Measurements from ENCODE around the gene MTUS2. TPM values are rescaled to one million over a fixed set of nuclear protein-coding genes. Genes with fewer than 3 reads are reported as not detected.

Gene MTUS2
- polyA plus RNA-seq, 1 donor from 2014 or later = 4.4 TPM

DNA sequence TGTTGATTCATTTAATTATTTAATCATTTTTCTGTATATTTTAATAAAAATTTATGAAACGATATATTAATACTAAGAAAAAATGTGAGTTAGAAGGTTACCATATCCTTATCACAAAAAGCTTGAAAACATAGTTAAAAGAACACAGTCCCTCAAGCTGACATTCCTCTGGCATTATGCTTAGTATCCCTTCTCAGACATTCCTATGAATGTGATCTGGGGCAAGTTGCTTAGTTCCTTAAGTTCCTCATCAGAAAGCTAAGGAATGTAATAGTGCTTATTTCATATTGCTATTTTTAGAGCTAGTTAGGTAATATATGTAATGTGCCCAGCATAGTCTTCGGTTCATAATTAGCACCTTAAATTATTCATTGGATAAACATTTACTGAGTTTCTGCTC is 122.8 kb downstream of the MTUS2 start:
- H3K9me3 ChIP-seq (ENCODE audit: low read length) = no peaks in the 10 kb centered on the region
- H3K4me2 ChIP-seq (ENCODE audit: low read length) = no peak overlapping the region
- H3K79me2 ChIP-seq (replicated peaks; ENCODE audit: insufficient read depth, low read length) = no peaks in the 10 kb centered on the region
- no peaks in the 10 kb centered on the region for H3K27me3 ChIP-seq (ENCODE audit: insufficient read depth, low read depth, low read length)
- H3K9ac ChIP-seq (ENCODE audit: low read length) = no peak overlapping the region
- no peaks in the 10 kb centered on the region for H4K20me1 ChIP-seq (ENCODE audit: insufficient read depth)
- no peaks in the 10 kb centered on the region for H3K36me3 ChIP-seq (ENCODE audit: insufficient read depth, low read length)
- no peak overlapping the region for H3K27ac ChIP-seq (ENCODE audit: low read length)
- TF ChIP-seq, protein P1, sequence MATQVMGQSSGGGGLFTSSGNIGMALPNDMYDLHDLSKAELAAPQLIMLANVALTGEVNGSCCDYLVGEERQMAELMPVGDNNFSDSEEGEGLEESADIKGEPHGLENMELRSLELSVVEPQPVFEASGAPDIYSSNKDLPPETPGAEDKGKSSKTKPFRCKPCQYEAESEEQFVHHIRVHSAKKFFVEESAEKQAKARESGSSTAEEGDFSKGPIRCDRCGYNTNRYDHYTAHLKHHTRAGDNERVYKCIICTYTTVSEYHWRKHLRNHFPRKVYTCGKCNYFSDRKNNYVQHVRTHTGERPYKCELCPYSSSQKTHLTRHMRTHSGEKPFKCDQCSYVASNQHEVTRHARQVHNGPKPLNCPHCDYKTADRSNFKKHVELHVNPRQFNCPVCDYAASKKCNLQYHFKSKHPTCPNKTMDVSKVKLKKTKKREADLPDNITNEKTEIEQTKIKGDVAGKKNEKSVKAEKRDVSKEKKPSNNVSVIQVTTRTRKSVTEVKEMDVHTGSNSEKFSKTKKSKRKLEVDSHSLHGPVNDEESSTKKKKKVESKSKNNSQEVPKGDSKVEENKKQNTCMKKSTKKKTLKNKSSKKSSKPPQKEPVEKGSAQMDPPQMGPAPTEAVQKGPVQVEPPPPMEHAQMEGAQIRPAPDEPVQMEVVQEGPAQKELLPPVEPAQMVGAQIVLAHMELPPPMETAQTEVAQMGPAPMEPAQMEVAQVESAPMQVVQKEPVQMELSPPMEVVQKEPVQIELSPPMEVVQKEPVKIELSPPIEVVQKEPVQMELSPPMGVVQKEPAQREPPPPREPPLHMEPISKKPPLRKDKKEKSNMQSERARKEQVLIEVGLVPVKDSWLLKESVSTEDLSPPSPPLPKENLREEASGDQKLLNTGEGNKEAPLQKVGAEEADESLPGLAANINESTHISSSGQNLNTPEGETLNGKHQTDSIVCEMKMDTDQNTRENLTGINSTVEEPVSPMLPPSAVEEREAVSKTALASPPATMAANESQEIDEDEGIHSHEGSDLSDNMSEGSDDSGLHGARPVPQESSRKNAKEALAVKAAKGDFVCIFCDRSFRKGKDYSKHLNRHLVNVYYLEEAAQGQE (IDR thresholded peaks at IDR 0.05; ENCODE audit: borderline replicate concordance) = no peak
- no peak for TF ChIP-seq RAD21 (conservative IDR thresholded peaks at IDR 0.05)
- no peak for TF ChIP-seq SMC3 (conservative IDR thresholded peaks at IDR 0.05; ENCODE audit: poor library complexity)
- TF ChIP-seq MXI1 (conservative IDR thresholded peaks at IDR 0.05; ENCODE audit: poor library complexity, severe bottlenecking) = no peak
- no peak for TF ChIP-seq POLR2AphosphoS5 (IDR thresholded peaks at IDR 0.05)
- TF ChIP-seq, protein P2, sequence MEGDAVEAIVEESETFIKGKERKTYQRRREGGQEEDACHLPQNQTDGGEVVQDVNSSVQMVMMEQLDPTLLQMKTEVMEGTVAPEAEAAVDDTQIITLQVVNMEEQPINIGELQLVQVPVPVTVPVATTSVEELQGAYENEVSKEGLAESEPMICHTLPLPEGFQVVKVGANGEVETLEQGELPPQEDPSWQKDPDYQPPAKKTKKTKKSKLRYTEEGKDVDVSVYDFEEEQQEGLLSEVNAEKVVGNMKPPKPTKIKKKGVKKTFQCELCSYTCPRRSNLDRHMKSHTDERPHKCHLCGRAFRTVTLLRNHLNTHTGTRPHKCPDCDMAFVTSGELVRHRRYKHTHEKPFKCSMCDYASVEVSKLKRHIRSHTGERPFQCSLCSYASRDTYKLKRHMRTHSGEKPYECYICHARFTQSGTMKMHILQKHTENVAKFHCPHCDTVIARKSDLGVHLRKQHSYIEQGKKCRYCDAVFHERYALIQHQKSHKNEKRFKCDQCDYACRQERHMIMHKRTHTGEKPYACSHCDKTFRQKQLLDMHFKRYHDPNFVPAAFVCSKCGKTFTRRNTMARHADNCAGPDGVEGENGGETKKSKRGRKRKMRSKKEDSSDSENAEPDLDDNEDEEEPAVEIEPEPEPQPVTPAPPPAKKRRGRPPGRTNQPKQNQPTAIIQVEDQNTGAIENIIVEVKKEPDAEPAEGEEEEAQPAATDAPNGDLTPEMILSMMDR (IDR thresholded peaks at IDR 0.05; ENCODE audit: poor library complexity, severe bottlenecking) = no peak
- TF ChIP-seq EP300 (conservative IDR thresholded peaks at IDR 0.05; ENCODE audit: poor library complexity, severe bottlenecking) = no peak
- no peak for TF ChIP-seq EZH2 (IDR thresholded peaks at IDR 0.05; ENCODE audit: borderline replicate concordance, insufficient read depth, low read length, poor library complexity, severe bottlenecking)
- TF ChIP-seq TAF1 (IDR thresholded peaks at IDR 0.05; ENCODE audit: low read depth) = no peak
- H3K4me3 ChIP-seq (ENCODE audit: low read length) = no peak overlapping the region
- no peaks in the 10 kb centered on the region for H3F3A ChIP-seq (ENCODE audit: insufficient read depth, low read length, poor library complexity, severe bottlenecking)
- H2AFZ ChIP-seq (ENCODE audit: low read depth, low read length) = no peak overlapping the region
- no peaks in the 10 kb centered on the region for H3K9me2 ChIP-seq (ENCODE audit: insufficient read depth, low read length)

GRCh38 chr13:28953714-28954418 is 133.7 kb downstream of the MTUS2 start:
- Histone ChIP-seq H3K4me3 (ENCODE audit: low read length) (no peak overlapping the region), H3K9me3 (ENCODE audit: low read length) (no peaks in the 10 kb centered on the region), H4K20me1 (ENCODE audit: insufficient read depth) (no peaks in the 10 kb centered on the region), H3K79me2 (replicated peaks; ENCODE audit: insufficient read depth, low read length) (no peaks in the 10 kb centered on the region), H3F3A (ENCODE audit: insufficient read depth, low read length, poor library complexity, severe bottlenecking) (no peaks in the 10 kb centered on the region), H2AFZ (ENCODE audit: low read depth, low read length) (no peak overlapping the region), H3K27ac (ENCODE audit: low read length) (no peak overlapping the region), H3K36me3 (ENCODE audit: insufficient read depth, low read length) (no peaks in the 10 kb centered on the region), H3K27me3 (ENCODE audit: insufficient read depth, low read depth, low read length) (no peaks in the 10 kb centered on the region), H3K9me2 (ENCODE audit: insufficient read depth, low read length) (no peaks in the 10 kb centered on the region), H3K4me2 (ENCODE audit: low read length) (no peak overlapping the region), H3K9ac (ENCODE audit: low read length) (no peak overlapping the region)
- TF ChIP-seq, protein P2 (IDR thresholded peaks at IDR 0.05; ENCODE audit: poor library complexity, severe bottlenecking) = no peak
- TF ChIP-seq SMC3 (conservative IDR thresholded peaks at IDR 0.05; ENCODE audit: poor library complexity) (no peak), RAD21 (conservative IDR thresholded peaks at IDR 0.05) (no peak)

All from neural cell (in vitro differentiated cells).